NCI-H748 treated with DMSO at 0.1 percent for 48 hours (cell line): ENCODE results near the gene NCOA3.

ENCODE experiments used
- DNase-seq: peaks from one replicate; lab custom pipeline; 2025; lab: John Stamatoyannopoulos, UW

NCOA3 gene

GRCh38 chr20:47667086-47667485 lies 165.4 kb downstream of the NCOA3 start:
- no peak for DNase-seq

- DNase-seq = no peak
Measured at GRCh38 chr20:47667531-47668312, 166.0 kb downstream of the NCOA3 start.

- no peak for DNase-seq
Measured at GRCh38 chr20:47668313-47669151, 166.8 kb downstream of the NCOA3 start.

GRCh38 chr20:47669152-47669425 lies 167.4 kb downstream of the NCOA3 start:
- no peak for DNase-seq

- DNase-seq = no peak
Measured at GRCh38 chr20:47669489-47669888, 167.8 kb downstream of the NCOA3 start.

GRCh38 chr20:47669927-47670890 lies 168.5 kb downstream of the NCOA3 start:
- DNase-seq = no peak

- DNase-seq = no peak
Measured at GRCh38 chr20:47670913-47671312, 169.2 kb downstream of the NCOA3 start.

- DNase-seq = no peak
Measured at GRCh38 chr20:47672166-47672565, 170.5 kb downstream of the NCOA3 start.

- no peak for DNase-seq
Measured at GRCh38 chr20:47672886-47673670, 171.4 kb downstream of the NCOA3 start.

- no peak for DNase-seq
Measured at GRCh38 chr20:47673671-47673955, 171.9 kb downstream of the NCOA3 start.

- no peak for DNase-seq
Measured at GRCh38 chr20:47674145-47674544, 172.5 kb downstream of the NCOA3 start.

- DNase-seq = no peak
Measured at GRCh38 chr20:47674686-47675085, 173.0 kb downstream of the NCOA3 start.

GRCh38 chr20:47675190-47676142 lies 173.8 kb downstream of the NCOA3 start:
- no peak for DNase-seq

GRCh38 chr20:47676219-47676721 lies 174.6 kb downstream of the NCOA3 start:
- no peak for DNase-seq

- no peak for DNase-seq
Measured at GRCh38 chr20:47676912-47677634, 175.4 kb downstream of the NCOA3 start.

GRCh38 chr20:47677635-47678453 lies 176.2 kb downstream of the NCOA3 start:
- peak; percentile 39 for DNase-seq

GRCh38 chr20:47678536-47678935 lies 176.8 kb downstream of the NCOA3 start:
- no peak for DNase-seq

GRCh38 chr20:47679462-47679861 lies 177.8 kb downstream of the NCOA3 start:
- no peak for DNase-seq
